MM.1S (cell line): ENCODE data around the gene CR2.

ENCODE experiments used
- DNase-seq: peaks from one replicate; pipeline ENCODE4 v3.0.0-alpha.2; 2015
- H2AFZ ChIP-seq: fragments of 300-600 bp; sonication (generic); 2 replicates; pipeline ENCODE4 v1.6.0; 2016; ENCODE audit warnings: antibody characterized with exemption, low read length
- H3F3A ChIP-seq: fragments of 300-600 bp; sonication (generic); 2 replicates; pipeline ENCODE4 v1.6.1; 2016; ENCODE audit warnings: mild to moderate bottlenecking, antibody characterized with exemption, low read length, moderate library complexity, mixed read lengths; ENCODE audit not compliant: insufficient read depth
- H3K27ac ChIP-seq: fragments of 300-600 bp; sonication (generic); 2 replicates; pipeline ENCODE4 v1.5.1; 2016; ENCODE audit warnings: mild to moderate bottlenecking, low read length
- H3K27me3 ChIP-seq: fragments of 300-600 bp; sonication (generic); replicated peaks from 2 replicates; pipeline ENCODE4 v1.6.0; 2016; ENCODE audit warnings: low read length; ENCODE audit not compliant: insufficient read depth
- H3K36me3 ChIP-seq: fragments of 300-600 bp; sonication (generic); replicated peaks from 2 replicates; pipeline ENCODE4 v1.6.1; 2016; ENCODE audit warnings: mild to moderate bottlenecking, low read length, mixed read lengths; ENCODE audit not compliant: insufficient read depth
- H3K4me1 ChIP-seq: fragments of 300-600 bp; sonication (generic); 2 replicates; pipeline ENCODE4 v1.6.1; 2016; ENCODE audit warnings: low read length, mixed read lengths
- H3K4me2 ChIP-seq: fragments of 300-600 bp; sonication (generic); 2 replicates; pipeline ENCODE4 v1.6.0; 2016; ENCODE audit warnings: low read depth, low read length
- H3K4me3 ChIP-seq: fragments of 300-600 bp; sonication (generic); 2 replicates; pipeline ENCODE4 v1.5.1; 2016; ENCODE audit warnings: low read length, mixed read lengths
- H3K79me2 ChIP-seq: fragments of 300-600 bp; sonication (generic); 2 replicates; pipeline ENCODE4 v1.6.1; 2016; ENCODE audit warnings: mixed run types, low read length, mixed read lengths
- H3K9ac ChIP-seq: fragments of 300-600 bp; sonication (generic); 2 replicates; pipeline ENCODE4 v1.6.1; 2016; ENCODE audit warnings: low read length, mixed read lengths
- H3K9me2 ChIP-seq: fragments of 300-600 bp; sonication (generic); replicated peaks from 2 replicates; pipeline ENCODE4 v1.6.1; 2016; ENCODE audit warnings: mild to moderate bottlenecking, low read length, mixed read lengths; ENCODE audit not compliant: insufficient read depth
- H3K9me3 ChIP-seq: fragments of 300-600 bp; sonication (generic); replicated peaks from 2 replicates; pipeline ENCODE4 v1.6.1; 2016; ENCODE audit warnings: mild to moderate bottlenecking, low read length, mixed read lengths; ENCODE audit not compliant: insufficient read depth
- H4K20me1 ChIP-seq: fragments of 300-600 bp; sonication (generic); 2 replicates; pipeline ENCODE4 v1.6.1; 2016; ENCODE audit warnings: mild to moderate bottlenecking, low read length, moderate library complexity, mixed read lengths; ENCODE audit not compliant: insufficient read depth
- CTCF ChIP-seq: fragments of 300-600 bp; sonication (generic); IDR thresholded peaks from 2 replicates; pipeline ENCODE4 v1.5.1; 2016; ENCODE audit warnings: antibody characterized with exemption, low read length, mixed read lengths
- EZH2 ChIP-seq: fragments of 300-600 bp; sonication (generic); optimal IDR thresholded peaks from 2 replicates; pipeline ENCODE3; 2017; ENCODE audit warnings: low read depth, mild to moderate bottlenecking, antibody characterized with exemption, low read length, mixed read lengths
- EZH2phosphoT487 ChIP-seq: fragments of 300-600 bp; sonication (generic); IDR thresholded peaks from 2 replicates; pipeline ENCODE4 v1.6.1; 2018; ENCODE audit warnings: antibody characterized with exemption, low read length

The CR2 gene

GRCh38 chr1:207510444-207510843 lies 56.3 kb downstream of the CR2 start:
- Histone ChIP-seq H3K9me3 (no peaks in the 10 kb centered on the region), H4K20me1 (no peaks in the 10 kb centered on the region), H3K27me3 (no peaks in the 10 kb centered on the region), H2AFZ (no peak overlapping the region), H3K27ac (no peak overlapping the region), H3K4me2 (no peak overlapping the region), H3K36me3 (no peaks in the 10 kb centered on the region), H3F3A (no peaks in the 10 kb centered on the region), H3K79me2 (no peaks in the 10 kb centered on the region), H3K4me1 (no peaks in the 10 kb centered on the region), H3K9me2 (no peaks in the 10 kb centered on the region), H3K4me3 (no peak overlapping the region), H3K9ac (no peak overlapping the region)
- no peak for TF ChIP-seq EZH2phosphoT487
- no peak for TF ChIP-seq CTCF
- TF ChIP-seq EZH2: no peak
- DNase-seq: no peak

- TF ChIP-seq EZH2phosphoT487 (no peak), CTCF (no peak), EZH2 (no peak)
- DNase-seq: peak; percentile 18
- Histone ChIP-seq H3K4me3 (no peak overlapping the region), H3K9me3 (no peaks in the 10 kb centered on the region), H3K4me2 (no peak overlapping the region), H3K36me3 (no peaks in the 10 kb centered on the region), H3K9ac (no peak overlapping the region), H4K20me1 (no peaks in the 10 kb centered on the region), H3K4me1 (no peaks in the 10 kb centered on the region), H3K27me3 (no peaks in the 10 kb centered on the region), H3F3A (no peaks in the 10 kb centered on the region), H3K9me2 (no peaks in the 10 kb centered on the region), H2AFZ (no peak overlapping the region), H3K79me2 (no peaks in the 10 kb centered on the region), H3K27ac (no peak overlapping the region)
Measured at GRCh38 chr1:207514890-207515289, 60.8 kb downstream of the CR2 start.

GRCh38 chr1:207516729-207517128 lies 62.6 kb downstream of the CR2 start:
- H3K9me2 ChIP-seq: no peaks in the 10 kb centered on the region
- DNase-seq: no peak
- H3K9me3 ChIP-seq: no peaks in the 10 kb centered on the region
- H3F3A ChIP-seq: no peaks in the 10 kb centered on the region
- H3K9ac ChIP-seq: no peak overlapping the region
- no peaks in the 10 kb centered on the region for H3K79me2 ChIP-seq
- no peaks in the 10 kb centered on the region for H3K36me3 ChIP-seq
- H3K4me1 ChIP-seq: no peaks in the 10 kb centered on the region
- H3K4me3 ChIP-seq: no peak overlapping the region
- H3K27me3 ChIP-seq: no peaks in the 10 kb centered on the region
- TF ChIP-seq EZH2: no peak
- no peak for TF ChIP-seq EZH2phosphoT487
- TF ChIP-seq CTCF: no peak
- no peak overlapping the region for H3K27ac ChIP-seq
- H3K4me2 ChIP-seq: no peak overlapping the region
- no peak overlapping the region for H2AFZ ChIP-seq
- H4K20me1 ChIP-seq: no peaks in the 10 kb centered on the region
